T-cell (primary cell): ENCODE results near the gene CLEC4E. TPM values are rescaled to one million over a fixed set of nuclear protein-coding genes. Genes with fewer than 3 reads are reported as not detected.
"Not testable (repeated sequence)": the region's sequence is repeated elsewhere in the genome, so short reads cannot be mapped to it uniquely, and the experiment has no call there.

Source experiments
- ATAC-seq, 4 experiments: fragments of 200-7000 bp in 3 of 4; fragments of 150-1000 bp in 1 of 4; cut with Tn5 transposase; replicated peaks in 1 of 4; 1 replicate in 3 of 4; 2 replicates in 1 of 4; pipeline ENCODE4 v1.10.0; 2021; ENCODE audit warnings: moderate library complexity in 3 of 4, mild to moderate bottlenecking in 2 of 4, moderate number of reproducible peaks in 1 of 4
- CTCF ChIA-PET, 2 donors: fragments of 300-600 bp; sonication (Branson Sonifier 250); formaldehyde crosslinking; loops; one replicate each; lab custom pipeline; 2022; ENCODE audit warnings: antibody characterized with exemption in 2 of 2; lab: Charles Lee
- POLR2A ChIA-PET, 2 donors: fragments of 300-600 bp; sonication (Branson Sonifier 250); formaldehyde crosslinking; loops; one replicate each; lab custom pipeline; 2022; ENCODE audit warnings: antibody characterized with exemption in 2 of 2; lab: Charles Lee
- DNase-seq, 35 experiments: peaks; one replicate each; pipeline versions ENCODE4 v3.0.0 to v3.0.0-alpha.2; 2013 to 2023
- H3K27ac ChIP-seq: one replicate; pipeline ENCODE4 v1.5.1; 2013; ENCODE audit warnings: low read length
- H3K27me3 ChIP-seq, 2 experiments: replicated peaks in 1 of 2; 1 replicate in 1 of 2; 2 replicates in 1 of 2; pipeline versions ENCODE4 v1.6.1 to v1.7.0; 2013; ENCODE audit warnings: low read length in 1 of 2, mixed read lengths in 1 of 2; ENCODE audit not compliant: control insufficient read depth in 2 of 2, insufficient read depth in 2 of 2; ENCODE audit errors: extremely low read depth in 1 of 2
- H3K36me3 ChIP-seq, 2 donors: 1 replicate in 1 of 2; 2 replicates in 1 of 2; pipeline versions ENCODE4 v1.6.1 to v1.7.0; 2013; ENCODE audit warnings: low read length in 1 of 2; ENCODE audit not compliant: control insufficient read depth in 2 of 2, insufficient read depth in 1 of 2; ENCODE audit errors: extremely low read depth in 1 of 2
- H3K4me1 ChIP-seq, 2 experiments: 1 replicate in 1 of 2; 2 replicates in 1 of 2; pipeline versions ENCODE4 v1.6.1 to v1.7.0; 2013; ENCODE audit warnings: low read length in 2 of 2, mixed read lengths in 1 of 2; ENCODE audit not compliant: insufficient read depth in 2 of 2, control insufficient read depth in 1 of 2; ENCODE audit errors: extremely low read depth in 1 of 2
- H3K4me3 ChIP-seq, 2 donors: 1 replicate in 1 of 2; 2 replicates in 1 of 2; pipeline versions ENCODE4 v1.5.1 to v1.7.0; 2013; ENCODE audit warnings: mild to moderate bottlenecking in 2 of 2, low read length in 1 of 2, moderate library complexity in 1 of 2; ENCODE audit not compliant: control insufficient read depth in 1 of 2; ENCODE audit errors: extremely low read depth in 1 of 2
- H3K9me3 ChIP-seq: 2 replicates; pipeline ENCODE4 v1.7.0; 2013
- H3K27ac Mint-ChIP-seq, 2 donors: one replicate each; pipeline ENCODE4 v1.8.0; 2020 to 2021; ENCODE audit warnings: mild to moderate bottlenecking in 2 of 2, mixed read lengths in 2 of 2
- H3K27me3 Mint-ChIP-seq, 2 donors: one replicate each; pipeline ENCODE4 v1.8.0; 2021 to 2022; ENCODE audit warnings: mixed read lengths in 2 of 2
- H3K36me3 Mint-ChIP-seq: one replicate; pipeline ENCODE4 v1.8.0; 2021; ENCODE audit warnings: mixed read lengths
- H3K4me1 Mint-ChIP-seq, 3 donors: one replicate each; pipeline ENCODE4 v1.8.0; 2020 to 2022; ENCODE audit warnings: mixed read lengths in 3 of 3, mild to moderate bottlenecking in 1 of 3
- H3K4me3 Mint-ChIP-seq, 3 donors: one replicate each; pipeline ENCODE4 v1.8.0; 2020 to 2022; ENCODE audit warnings: mild to moderate bottlenecking in 3 of 3, mixed read lengths in 3 of 3, moderate library complexity in 3 of 3
- H3K9me3 Mint-ChIP-seq, 3 donors: one replicate each; pipeline ENCODE4 v1.8.0; 2020 to 2022; ENCODE audit warnings: mixed read lengths in 3 of 3
- WGBS: methylation state at CpG from one replicate; pipeline ENCODE4 v1.1.5; 2013; ENCODE audit warnings: missing lambda C conversion rate; ENCODE audit not compliant: insufficient coverage; 5-methylcytosine and 5-hydroxymethylcytosine counted together
- total RNA-seq, 35 experiments: library from RNA in 6 of 35; stranded (reverse) in 6 of 35; fragments of 120-200 nt in 1 of 35; gene quantifications; one replicate each; pipeline versions ENCODE4 v1.2.1 to v1.2.4 and lab custom pipeline; 2013 to 2026

The CLEC4E gene
- total RNA-seq, 5 donors from 2014 or later (not counting 1 experiment from before 2014, with no cell fraction given), result not detected

DNA sequence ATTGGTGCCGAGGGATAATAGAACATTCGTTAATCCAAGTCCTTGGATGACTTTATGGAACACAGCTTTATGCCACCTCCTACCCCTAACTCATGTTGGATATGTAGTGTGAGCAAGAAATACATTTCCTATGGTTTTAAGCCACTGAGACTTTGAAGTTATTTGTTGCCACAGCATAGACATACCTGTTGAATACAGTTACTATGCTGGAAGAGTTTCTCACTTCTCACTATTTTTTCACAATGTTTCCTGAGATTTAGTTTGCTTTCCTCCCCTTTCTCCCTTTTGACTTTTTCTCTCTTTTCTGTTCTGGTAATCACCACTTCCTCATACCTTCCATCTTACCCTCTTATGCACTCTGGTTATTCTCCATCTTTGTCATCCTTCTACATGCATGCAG lies 7.5 kb upstream of the CLEC4E start:
- Mint-ChIP-seq H3K36me3 (no peaks in the 10 kb centered on the region), H3K4me1 (peaks cover 0 to 5% (median 3%) of the 10 kb centered on the region in 3 donors), H3K9me3 (no peaks in the 10 kb centered on the region), H3K27ac (no peak overlapping the region), H3K4me3 (no peak overlapping the region), H3K27me3 (peaks cover 0 to 6% of the 10 kb centered on the region in 2 donors)
- H3K27ac ChIP-seq, result no peak overlapping the region
- ChIA-PET CTCF (interaction anchor here in 1 of 2 donors (0.6 kb wide), 1 partner anchor 68 kb away, joined by 3 read pairs; no protein-coding TSS in a partner anchor), POLR2A (no interaction called here)
- no CpG with 5 or more reads among the region's 2 CpGs for WGBS
- no peaks in the 10 kb centered on the region for H3K27me3 ChIP-seq
- H3K4me1 ChIP-seq, result peaks cover 0 to 5% of the 10 kb centered on the region in 2 experiments
- no peak overlapping the region for H3K4me3 ChIP-seq
- H3K36me3 ChIP-seq, result no peaks in the 10 kb centered on the region
- ATAC-seq, result no peak
- DNase-seq, result no peak
- H3K9me3 ChIP-seq, result no peaks in the 10 kb centered on the region

GRCh38 chr12:8547645-8548044 lies 6.9 kb upstream of the CLEC4E start:
- no CpG with 5 or more reads among the region's 2 CpGs for WGBS
- ChIA-PET CTCF (interaction anchor here (0.5 to 0.6 kb wide), 2 partner anchors 31 to 68 kb away, joined by 3 to 6 read pairs; no protein-coding TSS in a partner anchor), POLR2A (no interaction called here)
- no peak overlapping the region for H3K4me3 ChIP-seq
- DNase-seq, result no peak
- no peak overlapping the region for H3K27ac ChIP-seq
- H3K4me3 Mint-ChIP-seq, result no peak overlapping the region
- H3K27me3 ChIP-seq, result no peaks in the 10 kb centered on the region
- peaks cover 0 to 5% (median 3%) of the 10 kb centered on the region in 3 donors for H3K4me1 Mint-ChIP-seq
- H3K36me3 ChIP-seq, result no peaks in the 10 kb centered on the region
- H3K36me3 Mint-ChIP-seq, result no peaks in the 10 kb centered on the region
- peaks cover 0 to 6% of the 10 kb centered on the region in 2 donors for H3K27me3 Mint-ChIP-seq
- peaks cover 0 to 5% of the 10 kb centered on the region in 2 experiments for H3K4me1 ChIP-seq
- no peak for ATAC-seq
- no peak overlapping the region for H3K27ac Mint-ChIP-seq
- no peaks in the 10 kb centered on the region for H3K9me3 Mint-ChIP-seq
- H3K9me3 ChIP-seq, result no peaks in the 10 kb centered on the region

DNA sequence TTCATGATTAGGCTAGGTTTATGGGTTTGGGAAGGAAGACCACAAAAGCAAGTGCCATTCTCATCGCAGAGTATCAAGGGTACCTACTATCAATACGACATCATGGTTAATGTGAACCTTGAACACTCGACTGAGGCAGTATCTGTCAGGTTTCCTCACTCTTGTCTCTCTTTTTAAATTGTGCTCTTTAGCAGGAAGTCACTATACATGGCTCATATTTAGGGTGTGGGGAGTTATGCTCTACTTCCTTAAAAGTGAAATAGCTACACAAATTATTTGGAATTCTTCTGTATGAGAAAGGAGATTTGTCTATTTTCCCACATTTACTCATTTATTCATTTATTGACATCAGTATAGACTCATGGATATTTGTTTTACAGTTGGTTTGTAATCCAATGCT lies 5.9 kb upstream of the CLEC4E start:
- peaks cover 0 to 5% of the 10 kb centered on the region in 2 experiments for H3K4me1 ChIP-seq
- no peak overlapping the region for H3K27ac ChIP-seq
- Mint-ChIP-seq H3K27ac (no peak overlapping the region), H3K27me3 (peaks cover 2 to 10% of the 10 kb centered on the region in 2 donors), H3K4me3 (no peak overlapping the region), H3K36me3 (no peaks in the 10 kb centered on the region), H3K9me3 (no peaks in the 10 kb centered on the region), H3K4me1 (peaks cover 0 to 6% (median 5%) of the 10 kb centered on the region in 3 donors)
- ATAC-seq, result no peak
- POLR2A ChIA-PET, result interaction anchor here in 1 of 2 donors (0.5 kb wide), 1 partner anchor 158 kb away, joined by 3 read pairs; no protein-coding TSS in a partner anchor
- no peak overlapping the region for H3K4me3 ChIP-seq
- CTCF ChIA-PET, result interaction anchor here (0.9 to 1.0 kb wide), 2 partner anchors 55 to 314 kb away, joined by 3 read pairs; no protein-coding TSS in a partner anchor
- no peak for DNase-seq
- no peaks in the 10 kb centered on the region for H3K36me3 ChIP-seq
- no peaks in the 10 kb centered on the region for H3K27me3 ChIP-seq
- no peaks in the 10 kb centered on the region for H3K9me3 ChIP-seq
- WGBS, result no CpG with 5 or more reads among the region's 3 CpGs

DNA sequence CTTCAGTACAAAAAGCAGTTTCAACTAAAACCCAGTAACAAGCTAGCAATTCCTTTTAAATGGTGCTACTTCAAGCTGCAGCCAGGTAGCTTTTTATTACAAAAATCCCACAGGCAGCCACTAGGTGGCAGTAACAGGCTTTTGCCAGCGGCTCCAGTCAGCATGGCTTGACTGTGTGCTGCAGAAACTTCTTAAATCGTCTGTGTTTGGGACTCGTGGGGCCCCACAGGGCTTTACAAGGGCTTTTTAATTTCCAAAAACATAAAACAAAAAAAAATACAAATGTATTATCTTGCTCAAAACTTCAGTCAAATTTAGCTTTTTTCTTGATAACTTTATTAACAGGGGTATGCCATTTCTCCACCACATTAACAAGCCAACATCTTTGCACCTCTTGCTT lies 3.6 kb upstream of the CLEC4E start:
- 0% methylated on average over 1 of the region's 3 CpGs for WGBS
- Histone ChIP-seq H3K27me3 (no peaks in the 10 kb centered on the region), H3K4me3 (no peak overlapping the region), H3K27ac (no peak overlapping the region), H3K4me1 (peaks cover 0 to 5% of the 10 kb centered on the region in 2 experiments), H3K9me3 (no peaks in the 10 kb centered on the region), H3K36me3 (no peaks in the 10 kb centered on the region)
- DNase-seq (peak; percentile 32 to 81 (median 57)), ATAC-seq (peak; percentile 72 to 80 (median 78))
- Mint-ChIP-seq H3K36me3 (no peaks in the 10 kb centered on the region), H3K9me3 (no peaks in the 10 kb centered on the region), H3K27me3 (peaks cover 14 to 29% of the 10 kb centered on the region in 2 donors), H3K4me3 (peak overlapping the region in 1 of 3 donors; percentile 25), H3K27ac (no peak overlapping the region), H3K4me1 (peaks cover 0 to 11% (median 9%) of the 10 kb centered on the region in 3 donors)
- POLR2A ChIA-PET, result interaction anchor here in 1 of 2 donors (0.6 kb wide), 1 partner anchor 505 kb away, joined by 3 read pairs; no protein-coding TSS in a partner anchor
- CTCF ChIA-PET, result interaction anchor here (0.5 to 2.5 kb wide), 34 partner anchors 8 to 1619 kb away, joined by 3 to 24 read pairs (median 4); partner anchors contain the start of genes AICDA (in 1 of the 2) and RIMKLB (in 1 of the 2)

GRCh38 chr12:8541562-8541961 lies 857 bp upstream of the CLEC4E start:
- Histone ChIP-seq H3K27ac (no peak overlapping the region), H3K27me3 (no peaks in the 10 kb centered on the region), H3K36me3 (no peaks in the 10 kb centered on the region), H3K9me3 (no peaks in the 10 kb centered on the region), H3K4me1 (peaks cover 0 to 5% of the 10 kb centered on the region in 2 experiments), H3K4me3 (no peak overlapping the region)
- DNase-seq (no peak), ATAC-seq (no peak)
- H3K4me3 Mint-ChIP-seq, result no peak overlapping the region
- no peaks in the 10 kb centered on the region for H3K36me3 Mint-ChIP-seq
- peaks cover 15 to 39% of the 10 kb centered on the region in 2 donors for H3K27me3 Mint-ChIP-seq
- ChIA-PET CTCF (interaction anchor here (0.7 to 0.9 kb wide), 3 partner anchors 26 to 732 kb away, joined by 3 to 6 read pairs (median 5); no protein-coding TSS in a partner anchor), POLR2A (no interaction called here)
- no peaks in the 10 kb centered on the region for H3K9me3 Mint-ChIP-seq
- WGBS, result 66% methylated on average over 5 of the region's 10 CpGs
- H3K27ac Mint-ChIP-seq, result peak overlapping the region in 1 of 2 donors; percentile 34
- peaks cover 0 to 11% (median 9%) of the 10 kb centered on the region in 3 donors for H3K4me1 Mint-ChIP-seq

- H3K9me3 ChIP-seq, H3K9me3 Mint-ChIP-seq, ATAC-seq, H3K27ac Mint-ChIP-seq, POLR2A ChIA-PET, H3K4me3 Mint-ChIP-seq, H3K36me3 Mint-ChIP-seq, DNase-seq, H3K27me3 ChIP-seq, H3K36me3 ChIP-seq, H3K4me1 Mint-ChIP-seq, H3K4me3 ChIP-seq, H3K4me1 ChIP-seq, CTCF ChIA-PET, H3K27ac ChIP-seq: not testable (repeated sequence)
- WGBS, result 94% methylated on average over 3 of the region's 16 CpGs
- peaks cover 25 to 47% of the 10 kb centered on the region in 2 donors for H3K27me3 Mint-ChIP-seq
Measured at GRCh38 chr12:8537820-8538219, 2.9 kb downstream of the CLEC4E start.
